ENCODE data around the gene EGF.

Gene EGF

DNA sequence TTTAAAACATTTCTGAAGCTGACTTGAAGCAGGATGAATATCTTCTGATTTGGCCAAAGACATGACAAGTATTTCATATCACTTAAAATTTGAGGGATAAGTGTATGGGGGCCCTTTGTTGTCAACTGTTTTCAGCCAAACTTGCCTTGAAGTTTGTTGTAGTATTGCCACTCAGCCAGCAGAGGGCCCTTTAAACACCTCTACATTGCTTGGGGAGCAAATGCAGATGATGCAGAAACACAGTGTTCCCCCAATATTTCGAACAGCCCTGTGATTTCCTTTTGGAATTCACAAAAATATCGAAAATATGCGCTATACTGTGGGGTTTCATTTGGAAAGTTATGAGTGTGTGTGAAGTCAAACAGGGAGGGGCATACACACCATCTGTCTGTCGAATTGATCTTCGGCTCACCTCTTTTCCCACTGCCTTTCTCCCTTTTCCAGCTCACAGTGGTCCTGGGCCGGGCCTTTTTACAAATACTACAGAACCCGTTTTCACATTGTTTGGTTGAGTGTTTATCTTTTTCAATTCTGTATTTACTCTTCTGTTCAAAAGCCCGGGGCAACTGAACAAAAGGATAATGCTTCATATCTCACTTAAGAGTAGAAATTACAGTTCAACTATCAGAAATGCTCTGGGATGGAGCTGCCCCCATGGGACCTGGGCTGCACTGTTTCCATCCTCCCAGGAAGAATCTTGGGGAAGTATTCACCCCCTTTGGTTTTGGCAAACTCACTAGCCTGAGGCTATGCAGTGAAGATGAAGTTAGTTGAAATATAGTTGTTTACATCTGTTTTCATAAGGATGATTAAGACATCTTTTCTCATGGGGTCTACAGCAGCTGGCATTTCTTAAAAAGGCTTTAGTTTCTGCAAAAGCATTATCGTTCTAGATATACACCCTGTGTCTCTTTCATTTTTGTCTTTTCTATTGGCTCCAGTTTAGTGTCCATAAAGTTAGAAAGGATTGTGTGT is 137.6 kb downstream of the EGF start:
- TF ChIP-seq, protein P1, sequence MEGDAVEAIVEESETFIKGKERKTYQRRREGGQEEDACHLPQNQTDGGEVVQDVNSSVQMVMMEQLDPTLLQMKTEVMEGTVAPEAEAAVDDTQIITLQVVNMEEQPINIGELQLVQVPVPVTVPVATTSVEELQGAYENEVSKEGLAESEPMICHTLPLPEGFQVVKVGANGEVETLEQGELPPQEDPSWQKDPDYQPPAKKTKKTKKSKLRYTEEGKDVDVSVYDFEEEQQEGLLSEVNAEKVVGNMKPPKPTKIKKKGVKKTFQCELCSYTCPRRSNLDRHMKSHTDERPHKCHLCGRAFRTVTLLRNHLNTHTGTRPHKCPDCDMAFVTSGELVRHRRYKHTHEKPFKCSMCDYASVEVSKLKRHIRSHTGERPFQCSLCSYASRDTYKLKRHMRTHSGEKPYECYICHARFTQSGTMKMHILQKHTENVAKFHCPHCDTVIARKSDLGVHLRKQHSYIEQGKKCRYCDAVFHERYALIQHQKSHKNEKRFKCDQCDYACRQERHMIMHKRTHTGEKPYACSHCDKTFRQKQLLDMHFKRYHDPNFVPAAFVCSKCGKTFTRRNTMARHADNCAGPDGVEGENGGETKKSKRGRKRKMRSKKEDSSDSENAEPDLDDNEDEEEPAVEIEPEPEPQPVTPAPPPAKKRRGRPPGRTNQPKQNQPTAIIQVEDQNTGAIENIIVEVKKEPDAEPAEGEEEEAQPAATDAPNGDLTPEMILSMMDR (IDR thresholded peaks at IDR 0.05), result peak; percentile 68

DNA sequence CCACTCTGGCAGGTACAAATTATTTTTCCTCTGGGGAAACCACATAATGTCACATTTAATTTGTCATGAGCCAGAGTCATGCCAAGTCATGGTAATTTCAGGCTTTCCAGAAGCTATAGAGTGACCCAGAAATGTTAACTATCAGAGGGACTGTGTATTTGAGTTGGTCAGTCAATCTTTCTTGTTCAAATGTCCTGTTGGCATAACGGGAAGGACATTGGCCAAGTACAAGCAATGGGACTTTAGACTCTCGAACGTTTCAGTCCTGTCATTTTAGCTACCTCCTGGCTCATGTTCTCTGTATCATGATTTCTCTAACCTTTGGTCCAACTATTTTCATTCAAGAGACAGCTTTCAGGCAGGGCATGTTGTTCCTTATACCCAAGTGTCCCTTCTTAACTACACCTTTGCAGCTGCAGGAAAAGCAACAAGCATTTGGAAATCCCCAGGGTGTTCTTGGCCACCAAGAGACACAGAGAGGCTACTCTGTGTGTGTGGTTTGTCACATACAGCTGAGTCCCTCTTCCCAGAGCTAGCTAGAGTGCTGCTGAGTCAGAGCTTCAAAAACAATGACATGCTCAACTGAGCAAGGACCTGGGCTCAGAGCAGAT is 142.6 kb downstream of the EGF start:
- TF ChIP-seq, protein P1 (IDR thresholded peaks at IDR 0.05), result no peak

DNA sequence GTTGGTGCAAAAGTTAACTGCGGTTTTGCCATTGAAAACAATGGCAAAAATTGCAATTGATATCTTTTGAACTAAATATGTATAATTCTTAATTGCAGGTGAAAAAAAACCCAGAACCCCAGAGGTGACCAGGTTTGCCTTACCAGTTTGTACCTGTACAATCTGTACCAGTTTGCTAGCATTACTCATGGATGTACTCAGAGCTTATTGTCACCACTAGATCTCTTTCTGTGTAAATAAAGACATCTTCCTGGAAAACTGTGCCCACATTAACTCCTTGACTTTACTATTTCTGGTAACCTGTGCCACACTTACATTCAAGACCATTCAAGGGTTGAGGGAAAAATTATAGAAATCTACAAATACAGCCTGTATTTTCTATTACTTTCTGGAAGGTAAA is 146.0 kb downstream of the EGF start:
- TF ChIP-seq, protein P1 (IDR thresholded peaks at IDR 0.05), result no peak

DNA sequence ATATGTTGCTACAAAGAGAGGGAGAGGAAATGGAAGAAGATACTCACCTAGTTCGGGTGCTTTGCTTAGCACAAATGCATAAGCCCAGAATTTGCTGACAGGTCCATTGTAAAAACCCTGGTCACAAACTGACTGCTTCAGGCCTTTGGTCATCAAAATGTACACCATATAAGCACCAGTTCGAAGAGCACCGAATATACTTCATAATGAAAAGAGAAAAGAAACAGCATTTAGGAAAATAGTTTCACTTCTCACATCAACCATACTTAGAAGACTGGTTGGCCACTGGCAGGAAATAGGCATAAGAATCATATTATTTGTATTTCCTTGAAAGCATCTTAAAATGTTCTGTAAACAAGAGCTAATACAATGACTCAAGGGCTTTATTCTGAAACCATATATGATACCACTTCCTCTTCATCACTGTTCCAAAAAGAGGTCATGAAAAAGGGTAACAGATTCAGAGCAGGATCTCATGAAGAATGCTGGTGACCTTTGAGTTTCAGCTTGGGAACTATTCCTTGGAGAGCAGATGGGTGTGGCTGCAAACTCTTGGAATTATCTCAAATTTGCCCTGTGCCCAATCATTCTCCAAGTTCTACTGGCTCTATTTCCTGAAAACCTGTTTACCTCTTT is 147.0 kb downstream of the EGF start:
- TF ChIP-seq, protein P1 (IDR thresholded peaks at IDR 0.05), result no peak

DNA sequence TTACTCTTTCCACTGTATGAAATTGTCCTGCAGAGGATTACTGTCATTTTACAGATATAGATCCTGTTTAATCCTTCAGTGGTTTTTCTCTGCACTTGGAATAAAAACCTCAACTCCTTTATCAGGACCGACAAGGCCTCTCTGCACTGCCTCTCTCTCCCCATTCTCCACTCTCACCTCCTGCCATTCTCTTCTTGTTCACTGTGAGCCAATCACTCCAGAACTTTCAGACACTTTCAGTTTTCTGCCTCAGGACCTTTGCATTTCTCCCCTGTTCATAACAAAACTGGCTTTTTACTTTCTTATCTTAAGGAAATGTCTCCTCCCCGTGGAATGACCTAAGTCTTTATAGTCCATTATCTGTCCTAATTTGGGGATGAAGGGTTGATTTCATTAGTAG is 148.4 kb downstream of the EGF start:
- TF ChIP-seq, protein P1 (IDR thresholded peaks at IDR 0.05), result no peak
